Small intestine (tissue), 7 donors: ENCODE data around the gene STOM. TPM values are rescaled to one million over a fixed set of nuclear protein-coding genes. Genes with fewer than 3 reads are reported as not detected.

ENCODE experiments used
- DNase-seq, 2 donors: peaks; one replicate each; pipeline versions ENCODE4 v3.0.0 to v3.0.0-alpha.2; 2013
- FAIRE-seq: peaks from 2 replicates; lab custom pipeline; 2012; peaks lifted over from hg19 to GRCh38; lab: Jason Lieb, UNC
- H3K27ac ChIP-seq, 3 donors: one replicate each; pipeline ENCODE4 v1.5.1; 2013; ENCODE audit warnings: low read length in 2 of 3, mild to moderate bottlenecking in 2 of 3, control low read depth in 1 of 3, inconsistent platforms in 1 of 3, low read depth in 1 of 3, moderate library complexity in 1 of 3
- H3K27me3 ChIP-seq, 3 donors: one replicate each; pipeline ENCODE4 v1.6.1; 2013; ENCODE audit warnings: low read length in 3 of 3, inconsistent platforms in 1 of 3; ENCODE audit not compliant: control insufficient read depth in 3 of 3, insufficient read depth in 3 of 3
- H3K36me3 ChIP-seq, 3 donors: one replicate each; pipeline ENCODE4 v1.6.1; 2013; ENCODE audit warnings: low read length in 3 of 3, inconsistent platforms in 1 of 3, low read depth in 1 of 3, mild to moderate bottlenecking in 1 of 3, moderate library complexity in 1 of 3; ENCODE audit not compliant: control insufficient read depth in 3 of 3, insufficient read depth in 2 of 3
- H3K4me1 ChIP-seq, 3 donors: one replicate each; pipeline ENCODE4 v1.6.1; 2013; ENCODE audit warnings: low read length in 2 of 3, inconsistent platforms in 1 of 3, low read depth in 1 of 3, mild to moderate bottlenecking in 1 of 3, moderate library complexity in 1 of 3; ENCODE audit not compliant: control insufficient read depth in 3 of 3, insufficient read depth in 2 of 3
- H3K4me3 ChIP-seq, 3 donors: one replicate each; pipeline ENCODE4 v1.5.1; 2013; ENCODE audit warnings: low read length in 3 of 3, control low read depth in 1 of 3, inconsistent platforms in 1 of 3, low read depth in 1 of 3, mild to moderate bottlenecking in 1 of 3, moderate library complexity in 1 of 3
- H3K9me3 ChIP-seq, 2 donors: one replicate each; pipeline ENCODE4 v1.6.1; 2013; ENCODE audit warnings: low read depth in 1 of 2, low read length in 1 of 2; ENCODE audit not compliant: control insufficient read depth in 2 of 2, insufficient read depth in 1 of 2
- WGBS, 3 donors: extraction: QIAGEN DNeasy Blood & Tissue Kit; methylation state at CpG; one replicate each; pipeline ENCODE4 v1.1.7; 2013; 5-methylcytosine and 5-hydroxymethylcytosine counted together
- polyA plus RNA-seq, 4 donors: library from polyadenylated mRNA; stranded (reverse) in 3 of 4; unstranded in 1 of 4; fragments of 200-250 nt in 3 of 4; fragments of 120-200 nt in 1 of 4; gene quantifications; one replicate each; pipeline versions ENCODE4 v1.2.1 to v1.2.3, GENCODE V29; 2013
- donor health status: healthy with polysubstance abuse.
- donor health status: control.
- donor health status: control.
- donor health status: Bipolar disorder and iron deficiency.
- donor health status: healthy.

STOM gene
- polyA plus RNA-seq, 4 donors, result 20.8 to 115 (median 65.9) TPM

- FAIRE-seq, result no peak
- Histone ChIP-seq H3K27ac (peak overlapping the region; percentile 27 to 70 (median 32)), H3K27me3 (no peaks in the 10 kb centered on the region), H3K36me3 (no peaks in the 10 kb centered on the region), H3K4me1 (peaks cover 4 to 40% (median 12%) of the 10 kb centered on the region in 3 donors), H3K9me3 (no peaks in the 10 kb centered on the region), H3K4me3 (peak overlapping the region in 2 of 3 donors; percentile 5 to 64)
- 29 to 38% (median 34%) methylated on average over 4 of the region's 4 CpGs for WGBS, 3 donors
- peak; percentile 40 to 59 for DNase-seq
Observed at GRCh38 chr9:121367306-121368137, 2.5 kb downstream of the STOM start.

GRCh38 chr9:121366611-121367192 lies 3.3 kb downstream of the STOM start:
- H3K4me1 ChIP-seq, result peaks cover 4 to 37% (median 9%) of the 10 kb centered on the region in 3 donors
- H3K36me3 ChIP-seq, result no peaks in the 10 kb centered on the region
- no peak for FAIRE-seq
- H3K27ac ChIP-seq, result peak overlapping the region in 1 of 3 donors; percentile 30
- H3K4me3 ChIP-seq, result no peak overlapping the region
- H3K27me3 ChIP-seq, result no peaks in the 10 kb centered on the region
- H3K9me3 ChIP-seq, result no peaks in the 10 kb centered on the region
- no peak for DNase-seq
- WGBS, 3 donors, result 50 to 63% (median 58%) methylated on average over 5 of the region's 5 CpGs

- Histone ChIP-seq H3K4me1 (peaks cover 4 to 39% (median 14%) of the 10 kb centered on the region in 3 donors), H3K9me3 (no peaks in the 10 kb centered on the region), H3K4me3 (no peak overlapping the region), H3K27ac (no peak overlapping the region), H3K27me3 (no peaks in the 10 kb centered on the region), H3K36me3 (no peaks in the 10 kb centered on the region)
- 58 to 82% (median 79%) methylated on average over 2 of the region's 2 CpGs for whole genome bisulfite sequencing, 3 donors
- DNase-seq, result no peak
- no peak for FAIRE-seq
Observed at GRCh38 chr9:121365564-121365963, 4.5 kb downstream of the STOM start.

GRCh38 chr9:121364886-121365285 lies 5.2 kb downstream of the STOM start:
- H3K27ac ChIP-seq, result peak overlapping the region in 1 of 3 donors; percentile 16
- H3K9me3 ChIP-seq, result no peaks in the 10 kb centered on the region
- H3K36me3 ChIP-seq, result no peaks in the 10 kb centered on the region
- H3K27me3 ChIP-seq, result no peaks in the 10 kb centered on the region
- H3K4me3 ChIP-seq, result no peak overlapping the region
- peaks cover 4 to 37% (median 16%) of the 10 kb centered on the region in 3 donors for H3K4me1 ChIP-seq
- FAIRE-seq (no peak), DNase-seq (no peak)

- DNase-seq, result no peak
- no peaks in the 10 kb centered on the region for H3K9me3 ChIP-seq
- H3K27ac ChIP-seq, result peak overlapping the region in 1 of 3 donors; percentile 62
- no peak overlapping the region for H3K4me3 ChIP-seq
- no peaks in the 10 kb centered on the region for H3K27me3 ChIP-seq
- no peak for FAIRE-seq
- H3K36me3 ChIP-seq, result no peaks in the 10 kb centered on the region
- peaks cover 4 to 33% (median 20%) of the 10 kb centered on the region in 3 donors for H3K4me1 ChIP-seq
- WGBS, 3 donors, result 75 to 89% (median 85%) methylated on average over 5 of the region's 5 CpGs
Observed at GRCh38 chr9:121364077-121364476, 6.0 kb downstream of the STOM start.

GRCh38 chr9:121363622-121363961 lies 6.5 kb downstream of the STOM start:
- peaks cover 6 to 31% (median 20%) of the 10 kb centered on the region in 3 donors for H3K4me1 ChIP-seq
- H3K27me3 ChIP-seq, result no peaks in the 10 kb centered on the region
- H3K4me3 ChIP-seq, result no peak overlapping the region
- no peak for DNase-seq
- H3K36me3 ChIP-seq, result no peaks in the 10 kb centered on the region
- WGBS, 3 donors, result 55 to 80% (median 59%) methylated on average over 1 of the region's 1 CpG
- H3K9me3 ChIP-seq, result no peaks in the 10 kb centered on the region
- FAIRE-seq, result no peak
- peak overlapping the region in 1 of 3 donors; percentile 62 for H3K27ac ChIP-seq

- Histone ChIP-seq H3K9me3 (no peaks in the 10 kb centered on the region), H3K27me3 (no peaks in the 10 kb centered on the region), H3K4me1 (peaks cover 8 to 29% (median 20%) of the 10 kb centered on the region in 3 donors), H3K27ac (peak overlapping the region; percentile 20 to 79 (median 77)), H3K4me3 (peak overlapping the region in 1 of 3 donors; percentile 10), H3K36me3 (no peaks in the 10 kb centered on the region)
- WGBS, 3 donors, result 2 to 21% (median 19%) methylated on average over 2 of the region's 2 CpGs
- DNase-seq (peak; percentile 79 to 86), FAIRE-seq (no peak)
Observed at GRCh38 chr9:121362813-121363621, 7.0 kb downstream of the STOM start.
